Natural killer cell (primary cell): Measurements from ENCODE around the gene AGPAT1. TPM values are rescaled to one million over a fixed set of nuclear protein-coding genes. Genes with fewer than 3 reads are reported as not detected.

Experiments
- ATAC-seq, 3 donors: fragments of 150-1000 bp in 2 of 3; fragments of 200-7000 bp in 1 of 3; cut with Tn5 transposase; 1 replicate in 1 of 3; 2 replicates in 2 of 3; pipeline ENCODE4 v1.10.0; 2021; ENCODE audit warnings: mild to moderate bottlenecking in 2 of 3, moderate library complexity in 2 of 3
- DNase-seq, 2 donors: peaks; one replicate each; pipeline versions ENCODE4 v3.0.0 to v3.0.0-alpha.2; 2013 to 2021; ENCODE audit warnings: mixed read lengths in 1 of 2
- H3K27ac ChIP-seq: one replicate; pipeline ENCODE4 v1.5.1; 2013; ENCODE audit warnings: mild to moderate bottlenecking, low read length
- H3K27me3 ChIP-seq: one replicate; pipeline ENCODE4 v1.6.1; 2013; ENCODE audit warnings: low read length; ENCODE audit not compliant: control insufficient read depth, insufficient read depth
- H3K36me3 ChIP-seq: one replicate; pipeline ENCODE4 v1.6.1; 2013; ENCODE audit warnings: low read length; ENCODE audit not compliant: control insufficient read depth, insufficient read depth
- H3K4me1 ChIP-seq: one replicate; pipeline ENCODE4 v1.6.1; 2013; ENCODE audit warnings: low read length; ENCODE audit not compliant: control insufficient read depth, insufficient read depth
- H3K4me3 ChIP-seq: one replicate; pipeline ENCODE4 v1.5.1; 2013; ENCODE audit warnings: low read length
- H3K9me3 ChIP-seq: one replicate; pipeline ENCODE4 v1.6.1; 2013; ENCODE audit warnings: low read length; ENCODE audit not compliant: control insufficient read depth, insufficient read depth
- H3K27ac Mint-ChIP-seq, 2 donors: one replicate each; pipeline ENCODE4 v1.8.0; 2022; ENCODE audit warnings: mild to moderate bottlenecking in 2 of 2, mixed read lengths in 2 of 2, moderate library complexity in 1 of 2
- H3K27me3 Mint-ChIP-seq, 2 donors: one replicate each; pipeline ENCODE4 v1.8.0; 2022; ENCODE audit warnings: low read depth in 2 of 2, mixed read lengths in 2 of 2
- H3K36me3 Mint-ChIP-seq: one replicate; pipeline ENCODE4 v1.8.0; 2022; ENCODE audit warnings: mixed read lengths
- H3K4me1 Mint-ChIP-seq, 2 donors: one replicate each; pipeline ENCODE4 v1.8.0; 2022; ENCODE audit warnings: mixed read lengths in 2 of 2
- H3K4me3 Mint-ChIP-seq: one replicate; pipeline ENCODE4 v1.8.0; 2022; ENCODE audit warnings: mild to moderate bottlenecking, moderate library complexity, mixed read lengths
- H3K9me3 Mint-ChIP-seq, 2 donors: one replicate each; pipeline ENCODE4 v1.8.0; 2022; ENCODE audit warnings: mixed read lengths in 2 of 2
- WGBS: methylation state at CpG from one replicate; pipeline ENCODE4 v1.1.7; 2013; ENCODE audit warnings: missing lambda C conversion rate; ENCODE audit not compliant: insufficient coverage; 5-methylcytosine and 5-hydroxymethylcytosine counted together
- intact Hi-C: fragments of 100-400 bp; cut with micrococcal nuclease; formaldehyde crosslinking; loops from one replicate; pipeline ENCODE4 v1.14.2; 2022
- total RNA-seq, 4 donors: library from RNA; stranded (reverse); fragments of 120-200 nt in 1 of 4; gene quantifications; one replicate each; pipeline versions ENCODE4 v1.2.3 to v1.2.4, GENCODE V29; 2013 to 2022
- TF ChIP-seq, protein P1 (sequence below): fragments of 200-600 bp; IDR thresholded peaks from one replicate; pipeline ENCODE4 v1.8.0; 2022; ENCODE audit warnings: antibody characterized with exemption

AGPAT1 gene
- total RNA-seq, 3 donors from 2014 or later (not counting 1 experiment from before 2014, with no cell fraction given) = 29.5 to 31.9 (median 31.2) TPM

DNA sequence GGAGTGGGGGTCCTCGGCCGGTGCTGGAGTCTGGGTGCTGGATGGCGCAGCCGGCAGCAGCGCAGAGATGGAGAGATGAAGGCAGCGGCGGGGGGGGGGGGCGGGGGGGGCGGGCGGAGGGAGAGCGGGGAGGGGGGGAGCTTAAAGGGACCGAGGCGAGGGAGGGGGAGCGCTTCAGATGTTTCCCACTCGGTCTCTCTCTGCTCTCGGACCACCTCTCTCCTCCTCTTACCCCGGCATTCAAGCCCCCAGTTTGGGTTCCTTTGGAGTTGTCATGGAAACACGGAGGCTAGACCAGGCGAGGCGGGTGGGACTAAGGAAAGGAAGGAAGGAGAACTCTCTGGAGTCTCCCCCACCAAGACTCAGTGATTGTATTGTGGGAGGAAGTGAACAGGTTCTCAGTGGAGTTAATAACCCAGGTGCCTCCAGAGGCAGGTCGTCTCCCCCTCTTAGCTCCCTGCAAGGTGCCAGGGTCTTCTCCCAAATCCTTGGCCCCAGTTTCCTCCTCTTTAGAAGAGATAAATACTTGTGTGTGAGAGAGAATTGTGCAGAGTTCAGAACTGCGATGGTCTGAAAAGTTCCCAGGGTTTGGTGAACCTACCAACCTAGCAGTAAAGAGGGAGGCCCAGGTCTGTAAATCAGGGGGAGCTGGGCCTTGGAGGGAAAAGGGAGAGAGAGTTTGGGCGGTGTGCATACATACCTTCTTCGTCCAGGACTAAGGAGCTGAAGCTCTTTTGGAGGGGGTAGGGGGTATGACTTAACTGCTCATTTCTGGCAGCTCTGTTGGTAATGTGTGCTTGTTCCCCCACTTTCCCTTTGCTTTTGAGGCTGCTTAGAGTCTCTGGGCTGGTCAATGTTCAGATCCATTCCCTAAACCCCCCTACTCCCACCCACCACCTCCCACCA, 23.8 kb downstream of the AGPAT1 start, which contains the start of gene PRRT1:
PRRT1 (minus strand) TSS at position 77 of the 906 bp plus-strand sequence. CDS start 112 bp downstream, outside the sequence.
- Histone ChIP-seq H3K4me1 (peaks cover 54% of the 10 kb centered on the region), H3K36me3 (no peaks in the 10 kb centered on the region), H3K9me3 (peaks cover 3% of the 10 kb centered on the region), H3K27me3 (peaks cover 21% of the 10 kb centered on the region), H3K4me3 (no peak within 1 kb of the TSS), H3K27ac (no peak within 1 kb of the TSS)
- DNase-seq (peak in 1 of 2 donors; percentile 39), ATAC-seq (no peak)
- H3K4me3 Mint-ChIP-seq = peak within 1 kb of the TSS; percentile 78
- TF ChIP-seq, protein P1, sequence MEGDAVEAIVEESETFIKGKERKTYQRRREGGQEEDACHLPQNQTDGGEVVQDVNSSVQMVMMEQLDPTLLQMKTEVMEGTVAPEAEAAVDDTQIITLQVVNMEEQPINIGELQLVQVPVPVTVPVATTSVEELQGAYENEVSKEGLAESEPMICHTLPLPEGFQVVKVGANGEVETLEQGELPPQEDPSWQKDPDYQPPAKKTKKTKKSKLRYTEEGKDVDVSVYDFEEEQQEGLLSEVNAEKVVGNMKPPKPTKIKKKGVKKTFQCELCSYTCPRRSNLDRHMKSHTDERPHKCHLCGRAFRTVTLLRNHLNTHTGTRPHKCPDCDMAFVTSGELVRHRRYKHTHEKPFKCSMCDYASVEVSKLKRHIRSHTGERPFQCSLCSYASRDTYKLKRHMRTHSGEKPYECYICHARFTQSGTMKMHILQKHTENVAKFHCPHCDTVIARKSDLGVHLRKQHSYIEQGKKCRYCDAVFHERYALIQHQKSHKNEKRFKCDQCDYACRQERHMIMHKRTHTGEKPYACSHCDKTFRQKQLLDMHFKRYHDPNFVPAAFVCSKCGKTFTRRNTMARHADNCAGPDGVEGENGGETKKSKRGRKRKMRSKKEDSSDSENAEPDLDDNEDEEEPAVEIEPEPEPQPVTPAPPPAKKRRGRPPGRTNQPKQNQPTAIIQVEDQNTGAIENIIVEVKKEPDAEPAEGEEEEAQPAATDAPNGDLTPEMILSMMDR = no peak
- intact Hi-C loops = no loop called here
- H3K36me3 Mint-ChIP-seq = no peaks in the 10 kb centered on the region
- peaks cover 54 to 67% of the 10 kb centered on the region in 2 donors for H3K4me1 Mint-ChIP-seq
- H3K27ac Mint-ChIP-seq = peak within 1 kb of the TSS; percentile 90 to 98
- peaks cover 20 to 29% of the 10 kb centered on the region in 2 donors for H3K27me3 Mint-ChIP-seq
- 40% methylated on average over 10 of the region's 24 CpGs for WGBS
- H3K9me3 Mint-ChIP-seq = no peaks in the 10 kb centered on the region

DNA sequence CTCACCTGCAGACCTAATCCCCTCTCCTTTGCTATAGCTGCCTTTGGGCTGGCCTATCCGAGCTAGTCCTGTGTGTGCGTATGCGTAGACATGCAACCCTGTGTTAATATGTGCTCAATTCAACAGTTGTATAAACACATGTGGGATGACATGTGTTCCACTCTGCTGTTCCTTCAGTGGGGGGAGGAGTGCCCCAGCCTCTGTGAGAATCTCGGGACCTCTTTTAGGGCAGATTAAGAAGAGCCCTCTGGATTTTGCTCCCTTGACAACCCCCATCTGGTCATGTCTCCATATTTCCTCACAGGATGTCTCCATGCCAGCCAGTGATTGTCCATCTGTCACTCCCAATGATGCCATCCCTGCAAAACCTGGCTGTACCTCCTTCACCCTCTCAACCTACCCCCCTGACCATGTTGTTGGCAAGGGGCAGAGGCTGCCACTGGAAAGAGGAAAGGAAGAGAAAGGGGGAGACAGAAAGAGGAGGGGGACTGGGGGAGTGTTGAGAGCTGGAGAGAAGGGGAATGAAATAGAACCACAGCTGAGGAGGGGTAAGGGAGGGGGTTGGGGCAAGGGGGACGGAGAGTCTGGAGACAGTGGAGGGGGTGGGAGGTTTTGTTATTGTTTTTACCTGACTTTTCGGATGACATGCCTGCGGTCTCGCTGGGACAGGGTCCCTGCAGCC, 24.6 kb downstream of the AGPAT1 start:
- TF ChIP-seq, protein P1 = no peak
- no peaks in the 10 kb centered on the region for H3K9me3 Mint-ChIP-seq
- peak overlapping the region; percentile 52 for H3K4me3 Mint-ChIP-seq
- no peaks in the 10 kb centered on the region for H3K36me3 Mint-ChIP-seq
- Histone ChIP-seq H3K27me3 (peaks cover 21% of the 10 kb centered on the region), H3K4me3 (no peak overlapping the region), H3K4me1 (peaks cover 56% of the 10 kb centered on the region), H3K9me3 (peaks cover 3% of the 10 kb centered on the region), H3K27ac (no peak overlapping the region), H3K36me3 (no peaks in the 10 kb centered on the region)
- WGBS = 51% methylated on average over 8 of the region's 8 CpGs
- H3K4me1 Mint-ChIP-seq = peaks cover 54 to 73% of the 10 kb centered on the region in 2 donors
- intact Hi-C loops = no loop called here
- peaks cover 20 to 34% of the 10 kb centered on the region in 2 donors for H3K27me3 Mint-ChIP-seq
- peak overlapping the region; percentile 23 to 98 for H3K27ac Mint-ChIP-seq
- no peak for ATAC-seq
- DNase-seq = peak in 1 of 2 donors; percentile 39

DNA sequence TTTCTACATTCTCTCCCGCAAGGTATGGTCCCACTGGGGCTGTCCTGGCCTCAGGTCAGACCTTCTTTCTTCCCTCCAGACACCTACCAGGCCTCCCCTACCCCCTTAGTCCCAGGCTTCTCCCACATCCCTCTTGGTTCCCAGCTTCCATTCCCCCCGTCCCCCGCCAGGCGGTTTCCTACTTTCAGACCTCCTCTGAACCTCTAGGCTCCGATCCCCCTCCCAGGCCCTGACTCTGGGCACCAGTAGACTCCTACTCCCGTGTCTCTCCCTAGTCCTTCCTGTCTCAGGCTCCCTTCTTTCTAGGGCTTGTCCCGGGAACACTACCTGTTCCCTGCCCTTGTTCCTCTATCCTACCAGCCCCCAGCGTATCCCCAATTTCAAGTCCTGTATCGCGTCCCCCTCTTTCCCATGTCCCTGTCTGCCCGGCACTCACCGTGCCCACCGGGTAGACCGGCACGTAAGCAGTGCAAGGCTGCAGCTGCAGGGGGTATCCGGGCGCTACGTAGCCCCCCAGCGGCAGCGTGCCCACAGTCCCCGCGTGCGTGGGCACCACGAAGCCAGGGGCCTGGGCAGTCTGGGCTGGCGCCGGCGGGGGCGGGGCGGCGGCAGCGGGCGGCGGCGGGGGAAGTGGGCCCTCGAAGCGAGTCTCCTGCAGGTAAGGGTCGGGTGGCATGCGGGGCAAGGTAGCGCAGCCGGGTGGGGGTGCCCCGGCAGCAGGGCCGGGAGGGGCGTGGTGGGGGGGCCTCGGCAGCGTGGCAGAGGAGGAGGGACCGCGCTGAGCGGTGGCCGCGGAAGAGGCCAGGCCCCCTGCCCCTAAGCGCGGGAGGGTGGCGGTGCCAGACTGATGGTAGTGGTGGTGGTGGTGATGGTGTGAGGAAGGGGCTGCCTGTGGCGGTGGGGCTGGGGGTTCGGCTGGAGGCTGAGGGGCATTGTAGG, 25.7 kb downstream of the AGPAT1 start:
- Histone ChIP-seq H3K36me3 (no peaks in the 10 kb centered on the region), H3K27me3 (peaks cover 21% of the 10 kb centered on the region), H3K9me3 (peaks cover 3% of the 10 kb centered on the region), H3K27ac (no peak overlapping the region), H3K4me1 (peaks cover 49% of the 10 kb centered on the region), H3K4me3 (no peak overlapping the region)
- peak overlapping the region; percentile 52 for H3K4me3 Mint-ChIP-seq
- 51% methylated on average over 55 of the region's 55 CpGs for WGBS
- peaks cover 48 to 69% of the 10 kb centered on the region in 2 donors for H3K4me1 Mint-ChIP-seq
- peak overlapping the region; percentile 23 to 98 for H3K27ac Mint-ChIP-seq
- no peak for ATAC-seq
- H3K36me3 Mint-ChIP-seq = no peaks in the 10 kb centered on the region
- no peaks in the 10 kb centered on the region for H3K9me3 Mint-ChIP-seq
- peaks cover 20 to 37% of the 10 kb centered on the region in 2 donors for H3K27me3 Mint-ChIP-seq
- intact Hi-C loops = loop anchor here (2.0 kb wide), 1 partner anchor 19 kb away; the partner anchor contains the start of gene FKBPL
- TF ChIP-seq, protein P1 = no peak
- no peak for DNase-seq
